ENCODE results near the gene FRMD5. TPM values are rescaled to one million over a fixed set of nuclear protein-coding genes. Genes with fewer than 3 reads are reported as not detected.

The FRMD5 gene
- total RNA-seq, 1 experiment from 2014 or later = 6.5 TPM

GRCh38 chr15:44222478-44222877 lies 27.4 kb upstream of the FRMD5 start:
- no peaks in the 10 kb centered on the region for H3K4me1 ChIP-seq (replicated peaks; ENCODE audit: insufficient read depth)
- H3K9me2 ChIP-seq (ENCODE audit: insufficient read depth) = no peaks in the 10 kb centered on the region
- no TSS peak for BruUV-seq (replicated peaks)
- no peak overlapping the region for H3K27ac ChIP-seq
- H3F3A ChIP-seq (ENCODE audit: insufficient read depth, low read depth) = no peaks in the 10 kb centered on the region
- no peaks in the 10 kb centered on the region for H3K79me2 ChIP-seq (ENCODE audit: low read depth)
- no peaks in the 10 kb centered on the region for H3K27me3 ChIP-seq (ENCODE audit: insufficient read depth, low read depth)
- intact Hi-C loops (cut with micrococcal nuclease; ENCODE audit: unreplicated experiment) = no loop called here
- no peaks in the 10 kb centered on the region for H4K20me1 ChIP-seq (ENCODE audit: insufficient read depth)
- TF ChIP-seq, protein P1, sequence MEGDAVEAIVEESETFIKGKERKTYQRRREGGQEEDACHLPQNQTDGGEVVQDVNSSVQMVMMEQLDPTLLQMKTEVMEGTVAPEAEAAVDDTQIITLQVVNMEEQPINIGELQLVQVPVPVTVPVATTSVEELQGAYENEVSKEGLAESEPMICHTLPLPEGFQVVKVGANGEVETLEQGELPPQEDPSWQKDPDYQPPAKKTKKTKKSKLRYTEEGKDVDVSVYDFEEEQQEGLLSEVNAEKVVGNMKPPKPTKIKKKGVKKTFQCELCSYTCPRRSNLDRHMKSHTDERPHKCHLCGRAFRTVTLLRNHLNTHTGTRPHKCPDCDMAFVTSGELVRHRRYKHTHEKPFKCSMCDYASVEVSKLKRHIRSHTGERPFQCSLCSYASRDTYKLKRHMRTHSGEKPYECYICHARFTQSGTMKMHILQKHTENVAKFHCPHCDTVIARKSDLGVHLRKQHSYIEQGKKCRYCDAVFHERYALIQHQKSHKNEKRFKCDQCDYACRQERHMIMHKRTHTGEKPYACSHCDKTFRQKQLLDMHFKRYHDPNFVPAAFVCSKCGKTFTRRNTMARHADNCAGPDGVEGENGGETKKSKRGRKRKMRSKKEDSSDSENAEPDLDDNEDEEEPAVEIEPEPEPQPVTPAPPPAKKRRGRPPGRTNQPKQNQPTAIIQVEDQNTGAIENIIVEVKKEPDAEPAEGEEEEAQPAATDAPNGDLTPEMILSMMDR (conservative IDR thresholded peaks at IDR 0.05) = no peak
- no peak for TF ChIP-seq EZH2 (IDR thresholded peaks at IDR 0.05; ENCODE audit: low read depth)
- H3K36me3 ChIP-seq (ENCODE audit: low read depth) = no peaks in the 10 kb centered on the region
- ChIA-PET POLR2A (ENCODE audit: unreplicated experiment) (no interaction called here), CTCF (interaction anchor here (0.6 kb wide), 2 partner anchors 84 to 317 kb away, joined by 5 to 15 read pairs; no protein-coding TSS in a partner anchor)
- H2AFZ ChIP-seq = no peak overlapping the region
- H3K4me2 ChIP-seq = no peak overlapping the region
- no peak overlapping the region for H3K4me3 ChIP-seq
- no peak for DNase-seq
- H3K9me3 ChIP-seq (ENCODE audit: insufficient read depth, low read depth) = no peaks in the 10 kb centered on the region

GRCh38 chr15:44219073-44219472 lies 24.0 kb upstream of the FRMD5 start:
- DNase-seq = no peak
- Histone ChIP-seq H4K20me1 (ENCODE audit: insufficient read depth) (no peaks in the 10 kb centered on the region), H3K9me2 (ENCODE audit: insufficient read depth) (no peaks in the 10 kb centered on the region), H3K4me2 (no peak overlapping the region), H3K4me3 (no peak overlapping the region), H3K9me3 (ENCODE audit: insufficient read depth, low read depth) (no peaks in the 10 kb centered on the region), H3F3A (ENCODE audit: insufficient read depth, low read depth) (peaks cover 5% of the 10 kb centered on the region), H3K4me1 (replicated peaks; ENCODE audit: insufficient read depth) (0 out of 2 replicates have a peak, but pooled peaks cover 4% of the 10 kb centered on the region), H3K27me3 (ENCODE audit: insufficient read depth, low read depth) (no peaks in the 10 kb centered on the region), H3K27ac (no peak overlapping the region), H2AFZ (no peak overlapping the region), H3K79me2 (ENCODE audit: low read depth) (no peaks in the 10 kb centered on the region), H3K36me3 (ENCODE audit: low read depth) (no peaks in the 10 kb centered on the region)
- ChIA-PET CTCF (interaction anchor here (0.6 kb wide), 1 partner anchor 52 kb away, joined by 3 read pairs; no protein-coding TSS in a partner anchor), POLR2A (ENCODE audit: unreplicated experiment) (interaction anchor here (0.7 kb wide), 1 partner anchor 306 kb away, joined by 5 read pairs; no protein-coding TSS in a partner anchor)
- TF ChIP-seq, protein P1 (conservative IDR thresholded peaks at IDR 0.05) = no peak
- no peak for TF ChIP-seq EZH2 (IDR thresholded peaks at IDR 0.05; ENCODE audit: low read depth)
- intact Hi-C loops (cut with micrococcal nuclease; ENCODE audit: unreplicated experiment) = loop anchor here (1.0 to 10.0 kb wide), 4 partner anchors 68 to 315 kb away; partner anchors contain the start of gene GOLM2
- BruUV-seq (replicated peaks) = no TSS peak

- no TSS peak for BruUV-seq (replicated peaks)
These were observed 21.9 kb upstream of the FRMD5 start for GRCh38 chr15:44216958-44217357.

More at GRCh38 chr15:44216958-44217357, 21.9 kb upstream of the FRMD5 start:
- H4K20me1 ChIP-seq (ENCODE audit: insufficient read depth) = no peaks in the 10 kb centered on the region
- H3K36me3 ChIP-seq (ENCODE audit: low read depth) = no peaks in the 10 kb centered on the region
- TF ChIP-seq, protein P1 (conservative IDR thresholded peaks at IDR 0.05) = no peak
- TF ChIP-seq EZH2 (IDR thresholded peaks at IDR 0.05; ENCODE audit: low read depth) = no peak
- H3K9me2 ChIP-seq (ENCODE audit: insufficient read depth) = no peaks in the 10 kb centered on the region
- no peak for DNase-seq
- no peaks in the 10 kb centered on the region for H3K79me2 ChIP-seq (ENCODE audit: low read depth)
- H3K27me3 ChIP-seq (ENCODE audit: insufficient read depth, low read depth) = no peaks in the 10 kb centered on the region
- H3K4me2 ChIP-seq = no peak overlapping the region
- H3K9me3 ChIP-seq (ENCODE audit: insufficient read depth, low read depth) = no peaks in the 10 kb centered on the region
- peaks cover 5% of the 10 kb centered on the region for H3F3A ChIP-seq (ENCODE audit: insufficient read depth, low read depth)
- H3K4me1 ChIP-seq (replicated peaks; ENCODE audit: insufficient read depth) = 0 out of 2 replicates have a peak, but pooled peaks cover 4% of the 10 kb centered on the region
- no peak overlapping the region for H3K27ac ChIP-seq
- ChIA-PET CTCF (interaction anchor here (1.0 kb wide), 1 partner anchor 9 kb away, joined by 3 read pairs; no protein-coding TSS in a partner anchor), POLR2A (ENCODE audit: unreplicated experiment) (no interaction called here)
- no peak overlapping the region for H3K4me3 ChIP-seq
- no peak overlapping the region for H2AFZ ChIP-seq
- intact Hi-C loops (cut with micrococcal nuclease; ENCODE audit: unreplicated experiment) = loop anchor here (5.0 to 10.0 kb wide), 2 partner anchors 70 to 288 kb away; partner anchors contain the start of gene GOLM2
